DOHH2 (cell line): Measurements from ENCODE around the gene FCN2.

ENCODE experiments used
- CTCF ChIP-seq: fragments of 200-600 bp; sonication (generic); IDR thresholded peaks from one replicate; pipeline ENCODE4 v1.5.1; 2014; ENCODE audit warnings: antibody characterized with exemption, mild to moderate bottlenecking, low read depth, low read length; ENCODE audit not compliant: poor library complexity, severe bottlenecking
- EZH2phosphoT487 ChIP-seq: fragments of 200-600 bp; sonication (generic); IDR thresholded peaks from 2 replicates; pipeline ENCODE4 v1.6.1; 2017; ENCODE audit warnings: borderline replicate concordance, mild to moderate bottlenecking, antibody characterized with exemption, low read length, moderate library complexity, mixed read lengths

DNA sequence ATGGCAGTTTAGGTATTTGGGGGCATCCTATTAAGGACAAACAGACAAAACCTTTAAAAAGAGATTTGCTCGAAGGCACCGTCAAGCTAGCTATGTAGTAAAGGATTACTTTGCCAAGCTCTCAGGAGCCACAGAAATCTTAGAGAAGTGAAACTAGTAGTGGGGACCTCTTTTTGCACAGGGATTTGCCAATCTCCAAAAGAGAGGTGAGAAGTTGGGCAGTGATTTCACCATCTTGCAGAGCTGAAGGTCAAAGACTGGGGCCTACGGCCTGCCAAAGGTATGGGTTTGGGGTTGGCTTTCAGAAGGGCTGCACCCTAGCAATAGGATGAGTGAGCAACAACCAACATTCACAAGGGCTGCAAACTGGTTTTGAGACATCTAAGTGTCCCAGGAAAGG, 38.7 kb downstream of the FCN2 start:
- TF ChIP-seq CTCF = no peak
- no peak for TF ChIP-seq EZH2phosphoT487
